C4-2B (cell line): ENCODE results near the gene HAPLN3.

Source experiments
- H3K27ac ChIP-seq: fragments of 450-650 bp; 2 replicates; pipeline ENCODE4 v1.5.1; 2017
- ZFX ChIP-seq: fragments of 450-650 bp; IDR thresholded peaks from 2 replicates; pipeline ENCODE4 v1.6.1; 2017
- TF ChIP-seq, protein P1 (sequence below): fragments of 450-650 bp; conservative IDR thresholded peaks from 2 replicates; pipeline ENCODE4 v1.5.1; 2017; ENCODE audit warnings: mild to moderate bottlenecking

HAPLN3 gene

GRCh38 chr15:88913850-88914169 lies 18.5 kb upstream of the HAPLN3 start:
- no peak overlapping the region for H3K27ac ChIP-seq
- no peak for TF ChIP-seq ZFX
- TF ChIP-seq, protein P1, sequence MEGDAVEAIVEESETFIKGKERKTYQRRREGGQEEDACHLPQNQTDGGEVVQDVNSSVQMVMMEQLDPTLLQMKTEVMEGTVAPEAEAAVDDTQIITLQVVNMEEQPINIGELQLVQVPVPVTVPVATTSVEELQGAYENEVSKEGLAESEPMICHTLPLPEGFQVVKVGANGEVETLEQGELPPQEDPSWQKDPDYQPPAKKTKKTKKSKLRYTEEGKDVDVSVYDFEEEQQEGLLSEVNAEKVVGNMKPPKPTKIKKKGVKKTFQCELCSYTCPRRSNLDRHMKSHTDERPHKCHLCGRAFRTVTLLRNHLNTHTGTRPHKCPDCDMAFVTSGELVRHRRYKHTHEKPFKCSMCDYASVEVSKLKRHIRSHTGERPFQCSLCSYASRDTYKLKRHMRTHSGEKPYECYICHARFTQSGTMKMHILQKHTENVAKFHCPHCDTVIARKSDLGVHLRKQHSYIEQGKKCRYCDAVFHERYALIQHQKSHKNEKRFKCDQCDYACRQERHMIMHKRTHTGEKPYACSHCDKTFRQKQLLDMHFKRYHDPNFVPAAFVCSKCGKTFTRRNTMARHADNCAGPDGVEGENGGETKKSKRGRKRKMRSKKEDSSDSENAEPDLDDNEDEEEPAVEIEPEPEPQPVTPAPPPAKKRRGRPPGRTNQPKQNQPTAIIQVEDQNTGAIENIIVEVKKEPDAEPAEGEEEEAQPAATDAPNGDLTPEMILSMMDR, result no peak

- H3K27ac ChIP-seq, result peak within 1 kb of the TSS; percentile 59
- TF ChIP-seq, protein P1, result no peak
- TF ChIP-seq ZFX, result no peak
Measured at GRCh38 chr15:88913017-88913849, 17.9 kb upstream of the HAPLN3 start, which contains the start of gene MFGE8. Gene MFGE8, minus strand, starts transcription at chr15:88913379. Its CDS starts 60 bp downstream, at chr15:88913319.

DNA sequence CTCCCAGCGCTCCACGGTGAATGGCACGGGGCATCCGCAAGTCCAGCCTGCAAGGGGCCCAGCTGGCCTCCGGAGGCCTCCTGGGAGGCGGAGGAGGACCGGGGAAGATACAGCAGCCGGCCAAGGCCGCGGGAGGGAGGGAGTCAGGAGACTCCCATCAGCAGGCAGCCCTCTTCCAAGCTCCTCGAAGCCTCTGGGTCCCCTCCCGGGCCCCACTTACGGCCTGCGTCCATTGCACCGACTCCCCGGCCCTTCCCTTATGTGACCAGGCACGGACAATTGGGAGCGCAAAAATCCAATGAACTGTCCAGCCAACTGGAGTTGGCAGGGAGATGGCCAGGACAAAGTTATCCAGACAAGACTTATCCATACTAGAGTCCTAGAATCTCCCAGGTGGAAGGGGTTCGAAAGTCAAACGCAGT lies 17.2 kb upstream of the HAPLN3 start:
- no peak for TF ChIP-seq ZFX
- TF ChIP-seq, protein P1, result no peak
- peak overlapping the region; percentile 59; the same call in 1 of the 2 replicates for H3K27ac ChIP-seq

DNA sequence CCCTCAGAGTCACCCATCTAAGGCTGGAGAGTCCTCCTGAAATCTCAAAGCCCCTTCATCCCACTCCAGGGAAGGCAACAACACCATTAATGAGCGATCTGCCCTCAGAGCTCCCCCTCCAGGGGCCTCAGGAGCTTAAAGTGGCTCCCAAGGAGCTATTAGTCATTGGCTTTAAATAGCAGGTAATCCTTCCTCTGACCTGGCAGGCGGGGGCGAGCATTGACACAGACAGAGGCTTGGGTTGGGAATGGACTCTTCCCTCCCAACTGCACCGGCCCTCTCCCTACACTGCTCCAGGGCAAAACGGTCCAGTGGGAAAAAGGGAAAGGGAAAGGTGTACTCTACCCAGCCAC lies 16.4 kb upstream of the HAPLN3 start:
- no peak overlapping the region for H3K27ac ChIP-seq
- TF ChIP-seq, protein P1, result no peak
- no peak for TF ChIP-seq ZFX

GRCh38 chr15:88909956-88910831 lies 14.8 kb upstream of the HAPLN3 start:
- no peak for TF ChIP-seq ZFX
- TF ChIP-seq, protein P1, result no peak
- H3K27ac ChIP-seq, result no peak overlapping the region

GRCh38 chr15:88908697-88909621 lies 13.6 kb upstream of the HAPLN3 start:
- TF ChIP-seq, protein P1, result no peak
- TF ChIP-seq ZFX, result no peak
- no peak overlapping the region for H3K27ac ChIP-seq
